Heart left ventricle (tissue), 13 donors: ENCODE data around the gene SLC38A5.

Source experiments
- CTCF ChIP-seq, 12 donors: fragments of 200-600 bp; sonication (generic) in 4 of 12; IDR thresholded peaks; one replicate each; pipeline versions ENCODE4 v1.5.0 to v1.8.0; 2018 to 2022; ENCODE audit warnings: antibody characterized with exemption in 12 of 12, mild to moderate bottlenecking in 5 of 12
- POLR2A ChIP-seq, 2 donors: fragments of 450-650 bp; IDR thresholded peaks; one replicate each; pipeline ENCODE4 v1.6.1; 2017; ENCODE audit warnings: antibody characterized with exemption in 2 of 2, mild to moderate bottlenecking in 2 of 2, moderate library complexity in 2 of 2
- donor health status: ischemic (EF 13 %, LVEDD 7.1; RV severe dilation, severe dysfunction).
- donor health status: DM: no; HTN: yes; CAD: no.
- donor health status: DM: no; HTN: no; CAD: no.
- donor health status: ischemic (EF 25% LVEDD 6.9; RV normal size, moderate dysfunction).
- donor health status: ischemic (EF 25% LVEDD 5.7; RV mildly dilated, moderate dysfunction).
- donor health status: ischemic (EF 35%, LVEDD 5.7; RV mildly dilated, moderate dysfunction).
- donor health status: nonischemic (EF 11% LVEDD 7.7; RV severe dilation, severe dysfunction).
- donor health status: DM: yes; HTN: yes; CAD: no.
- donor health status: PGD.
- donor health status: ischemic (EF 29% LVEDD 5.4; RV normal size, mild dysfunction).
- donor health status: nonischemic (EF 23%, LVEDD 6.1; RV moderate dilation, normal function).

GRCh38 chrX:48516987-48517386, 46.9 kb upstream of the SLC38A5 start:
- TF ChIP-seq CTCF (IDR thresholded peaks at IDR 0.05) (no peak), POLR2A (IDR thresholded peaks at IDR 0.05) (no peak)
